Measurements from ENCODE around the gene ABCC3. TPM values are rescaled to one million over a fixed set of nuclear protein-coding genes. Genes with fewer than 3 reads are reported as not detected.

Gene ABCC3
- polyA plus RNA-seq, 4 donors, result 0.63 to 12.2 (median 7.8) TPM

DNA sequence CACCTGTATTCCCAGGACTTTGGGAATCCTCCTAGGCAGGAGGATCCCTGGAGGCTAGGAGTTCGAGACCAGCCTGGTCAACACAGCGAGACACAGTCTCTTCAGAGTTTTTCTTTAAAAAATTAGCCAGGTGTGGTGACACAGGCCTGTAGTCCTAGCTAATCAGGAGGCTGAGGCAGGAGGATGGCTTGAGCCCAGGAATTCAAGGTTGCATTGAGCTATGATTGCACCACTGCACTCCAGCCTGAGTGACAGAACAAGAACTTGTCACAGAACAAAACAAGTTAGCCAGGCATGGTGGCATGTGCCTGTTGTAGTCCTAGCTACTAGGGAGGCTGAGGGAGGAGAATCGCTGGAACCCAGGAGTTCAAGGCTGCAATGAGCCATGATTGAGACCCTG, 48.3 kb downstream of the ABCC3 start:
- no peak for DNase-seq (ENCODE audit: low read depth in 4 of 4, low spot score in 3 of 4)

DNA sequence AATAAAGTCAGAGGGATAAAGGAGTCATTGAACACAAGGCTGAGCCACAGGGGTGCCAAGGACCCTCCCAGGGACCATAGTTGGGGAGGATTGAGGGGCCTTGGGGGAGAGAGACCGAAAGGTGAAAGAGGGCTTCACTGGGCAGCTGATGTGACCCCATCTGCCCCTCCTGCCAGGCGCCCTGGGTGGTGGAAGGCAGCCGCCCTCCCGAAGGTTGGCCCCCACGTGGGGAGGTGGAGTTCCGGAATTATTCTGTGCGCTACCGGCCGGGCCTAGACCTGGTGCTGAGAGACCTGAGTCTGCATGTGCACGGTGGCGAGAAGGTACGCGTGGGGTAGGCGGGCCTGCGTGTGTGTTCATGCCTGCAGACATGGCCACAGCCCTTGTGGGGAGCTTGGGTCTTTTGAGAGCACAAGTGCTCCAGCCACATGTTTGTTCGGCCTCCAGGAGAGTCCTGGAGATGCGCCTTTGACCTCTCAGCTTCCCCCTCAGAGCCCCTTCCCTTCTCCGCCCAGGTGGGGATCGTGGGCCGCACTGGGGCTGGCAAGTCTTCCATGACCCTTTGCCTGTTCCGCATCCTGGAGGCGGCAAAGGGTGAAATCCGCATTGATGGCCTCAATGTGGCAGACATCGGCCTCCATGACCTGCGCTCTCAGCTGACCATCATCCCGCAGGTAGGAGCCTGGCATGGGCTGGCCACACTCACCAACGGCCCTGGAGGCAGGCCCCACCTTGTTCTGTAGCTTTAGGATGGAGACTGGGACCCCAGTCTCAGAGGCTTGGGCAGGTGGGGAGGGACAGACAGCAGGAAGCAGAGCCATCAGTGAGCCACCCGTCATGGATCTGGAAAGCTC, 49.0 kb downstream of the ABCC3 start:
- DNase-seq (ENCODE audit: low read depth in 4 of 4, low spot score in 3 of 4), result no peak

DNA sequence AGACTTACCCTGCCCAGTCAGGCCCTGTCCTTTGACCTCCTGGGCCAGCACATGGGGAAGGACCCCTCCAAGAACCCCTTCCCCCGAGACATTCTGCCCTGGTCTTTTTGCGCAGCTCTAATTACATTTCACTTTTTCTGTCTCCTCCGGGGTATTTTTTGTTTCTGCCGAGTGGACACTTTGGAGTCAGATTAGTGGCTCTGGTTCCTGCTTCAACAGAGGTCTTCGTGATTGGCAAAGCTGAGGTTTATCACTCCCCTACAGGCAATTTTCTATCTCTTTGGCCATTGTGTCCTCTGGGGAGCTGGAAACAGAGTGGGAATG, 49.6 kb downstream of the ABCC3 start:
- DNase-seq (ENCODE audit: low read depth in 4 of 4, low spot score in 3 of 4), result no peak

DNA sequence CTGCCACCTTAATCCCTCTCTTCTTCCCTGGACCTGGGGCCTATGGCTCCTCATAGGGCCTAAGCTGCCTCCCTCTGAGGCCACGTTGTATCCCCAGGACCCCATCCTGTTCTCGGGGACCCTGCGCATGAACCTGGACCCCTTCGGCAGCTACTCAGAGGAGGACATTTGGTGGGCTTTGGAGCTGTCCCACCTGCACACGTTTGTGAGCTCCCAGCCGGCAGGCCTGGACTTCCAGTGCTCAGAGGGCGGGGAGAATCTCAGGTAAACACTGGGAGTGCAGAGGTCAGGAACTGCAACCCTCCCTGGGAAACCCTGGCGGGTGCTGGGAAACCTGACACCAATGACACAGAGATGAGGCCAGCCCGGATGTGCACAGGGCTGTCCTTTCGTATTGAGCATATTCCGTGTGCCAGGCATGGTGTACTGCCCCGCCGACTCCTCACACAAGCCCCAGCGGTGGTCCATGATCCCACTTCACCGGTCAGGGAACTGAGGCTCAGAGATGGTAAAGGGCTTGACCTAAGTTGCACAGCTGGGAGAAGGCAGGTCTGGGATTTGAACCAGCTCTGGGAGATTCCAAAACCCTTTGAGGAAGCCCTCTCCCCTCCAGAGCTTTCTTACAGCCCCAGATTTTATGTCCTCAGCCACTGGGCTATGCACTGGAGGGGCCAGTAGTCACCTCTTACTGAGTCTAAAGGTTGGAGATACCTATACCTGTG, 50.1 kb downstream of the ABCC3 start:
- DNase-seq (ENCODE audit: low read depth in 4 of 4, low spot score in 3 of 4), result no peak

DNA sequence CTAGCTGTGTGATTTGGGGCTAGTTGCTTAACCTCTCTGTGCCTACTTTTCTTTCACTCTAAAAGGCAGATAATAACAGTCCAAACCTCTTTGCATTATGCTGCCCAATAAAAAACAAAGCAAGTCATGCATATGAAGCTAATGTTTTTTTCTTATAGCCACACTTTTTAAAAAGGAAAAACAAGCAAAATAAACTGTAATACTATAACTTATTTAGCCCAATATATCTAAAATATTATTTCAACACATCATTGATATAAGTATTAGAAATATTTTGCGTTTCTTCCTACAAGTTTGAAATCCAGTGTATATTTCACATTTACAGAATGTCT, 50.6 kb downstream of the ABCC3 start:
- no peak for DNase-seq (ENCODE audit: low read depth in 4 of 4, low spot score in 3 of 4)

DNA sequence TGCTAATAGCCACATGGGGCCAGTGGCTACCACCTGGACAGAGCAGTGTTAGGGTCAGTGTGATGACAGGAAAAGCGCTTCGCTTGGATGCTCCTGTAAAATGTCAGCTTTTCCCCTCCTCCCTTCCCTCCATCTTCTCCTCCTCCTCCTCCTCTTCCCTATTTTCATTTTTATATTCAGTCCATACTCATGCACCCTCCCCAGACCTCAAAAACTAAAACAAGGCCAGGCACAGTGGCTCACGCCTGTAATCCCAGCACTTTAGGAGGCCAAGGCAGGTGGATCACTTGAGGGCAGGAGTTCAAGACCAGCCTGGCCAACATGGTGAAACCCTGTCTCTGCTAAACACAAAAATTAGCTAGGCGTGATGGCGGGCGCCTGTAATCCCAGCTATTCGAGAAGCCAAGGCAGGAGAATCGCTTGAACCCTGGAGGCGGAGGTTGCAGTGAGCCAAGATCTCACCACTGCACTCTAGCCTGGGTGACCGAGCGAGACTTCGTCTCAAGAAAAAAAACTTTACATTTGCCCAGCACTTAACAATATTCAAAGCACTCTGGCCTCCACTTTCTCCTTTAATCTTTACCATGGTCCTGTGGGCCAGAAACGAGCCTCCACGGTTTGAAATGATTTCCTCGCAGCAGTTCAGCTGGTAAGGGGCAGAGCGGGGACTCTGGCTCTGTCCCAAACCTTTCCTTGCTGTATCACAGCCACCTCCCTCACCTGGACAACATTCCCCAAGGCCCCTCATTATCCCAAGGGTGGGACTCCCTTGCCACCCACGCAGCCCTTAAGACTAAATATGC, 51.2 kb downstream of the ABCC3 start:
- no peak for DNase-seq (ENCODE audit: low read depth in 4 of 4, low spot score in 3 of 4)

DNA sequence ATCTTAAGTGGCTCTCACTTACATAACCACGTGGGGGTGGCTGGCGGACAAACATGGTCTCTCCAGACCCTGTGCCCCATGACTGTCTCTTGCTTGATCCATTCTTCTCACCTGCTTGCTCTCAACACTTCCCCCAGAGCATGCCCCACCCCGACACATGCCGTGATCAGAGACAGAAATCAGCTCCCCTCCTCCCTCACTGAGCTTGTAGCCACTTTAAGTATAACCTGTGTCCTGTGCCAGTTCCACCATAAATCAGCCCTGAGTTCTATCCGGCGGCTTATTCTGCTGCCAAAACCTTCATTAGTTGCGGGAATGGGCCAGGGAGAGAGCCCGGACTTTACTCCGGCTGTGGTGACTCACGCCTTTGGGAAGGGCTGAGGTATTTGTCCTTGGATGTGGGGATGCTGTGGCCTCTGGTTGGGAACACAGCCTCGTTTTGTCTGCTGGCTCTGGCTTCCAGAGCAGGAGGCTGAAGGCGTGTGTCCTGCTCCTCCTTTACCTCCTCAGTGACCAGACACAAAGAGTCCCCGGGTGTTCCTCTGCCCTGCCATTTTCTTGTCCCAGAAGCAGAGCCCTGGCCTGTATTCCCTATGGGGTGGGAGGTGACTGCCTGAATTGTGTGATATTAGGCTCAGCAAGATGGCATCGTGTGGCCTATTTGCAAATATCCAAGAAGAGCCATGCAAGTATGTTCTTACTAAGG, 52.0 kb downstream of the ABCC3 start:
- DNase-seq (ENCODE audit: low read depth in 4 of 4, low spot score in 3 of 4), result no peak

DNA sequence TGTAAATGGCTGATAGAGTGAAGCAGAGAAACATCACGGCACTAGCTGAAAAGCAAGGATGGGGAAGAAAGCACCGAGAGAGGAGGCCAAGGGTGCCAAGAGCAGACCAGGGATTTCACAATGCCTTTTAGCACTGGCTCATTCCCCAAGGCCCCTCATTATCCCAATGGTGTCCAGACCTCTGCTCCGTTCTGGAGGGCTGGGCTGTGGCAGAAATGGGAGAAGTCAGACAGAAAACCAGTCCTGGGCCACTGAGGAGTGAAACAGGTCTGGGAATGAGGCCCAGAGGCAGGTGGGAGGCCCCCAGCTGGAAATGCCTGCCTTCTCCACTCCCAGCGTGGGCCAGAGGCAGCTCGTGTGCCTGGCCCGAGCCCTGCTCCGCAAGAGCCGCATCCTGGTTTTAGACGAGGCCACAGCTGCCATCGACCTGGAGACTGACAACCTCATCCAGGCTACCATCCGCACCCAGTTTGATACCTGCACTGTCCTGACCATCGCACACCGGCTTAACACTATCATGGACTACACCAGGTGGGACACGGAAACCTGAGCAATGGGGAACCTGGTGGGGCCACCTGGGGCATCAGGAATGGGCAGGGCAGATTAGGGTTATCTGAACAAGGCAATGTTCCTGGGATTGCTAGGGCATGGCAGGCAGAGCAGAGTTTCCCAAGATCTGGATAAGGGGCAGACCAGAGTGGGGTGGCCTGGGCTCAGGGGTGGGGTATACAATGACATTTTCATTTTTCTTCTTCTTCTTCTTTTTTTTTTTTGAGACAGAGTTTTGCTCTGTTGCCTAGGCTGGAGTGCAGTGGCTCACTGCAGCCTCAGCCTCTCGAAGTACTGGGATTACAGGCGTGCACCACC, 52.8 kb downstream of the ABCC3 start:
- no peak for DNase-seq (ENCODE audit: low read depth in 4 of 4, low spot score in 3 of 4)

DNA sequence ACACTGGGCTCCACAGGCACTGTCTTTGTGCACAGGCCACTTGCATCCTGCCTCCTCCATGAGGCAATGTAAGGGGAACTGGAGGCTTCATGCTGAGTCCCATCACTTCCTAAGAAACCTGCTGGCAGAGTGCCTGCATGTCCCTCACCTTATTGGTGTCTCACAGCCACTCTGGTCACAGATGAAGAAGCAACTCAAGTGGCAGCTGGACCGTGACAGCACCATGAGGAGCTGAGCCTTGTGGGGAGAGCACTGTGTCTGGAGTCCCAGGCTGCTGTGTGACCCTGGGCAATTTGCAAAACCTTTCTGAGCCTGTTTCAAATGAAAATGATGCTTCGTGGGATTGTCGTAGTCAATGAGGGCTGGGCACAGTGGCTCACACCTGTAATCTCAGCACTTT, 53.6 kb downstream of the ABCC3 start:
- DNase-seq (ENCODE audit: low read depth in 4 of 4, low spot score in 3 of 4), result no peak

DNA sequence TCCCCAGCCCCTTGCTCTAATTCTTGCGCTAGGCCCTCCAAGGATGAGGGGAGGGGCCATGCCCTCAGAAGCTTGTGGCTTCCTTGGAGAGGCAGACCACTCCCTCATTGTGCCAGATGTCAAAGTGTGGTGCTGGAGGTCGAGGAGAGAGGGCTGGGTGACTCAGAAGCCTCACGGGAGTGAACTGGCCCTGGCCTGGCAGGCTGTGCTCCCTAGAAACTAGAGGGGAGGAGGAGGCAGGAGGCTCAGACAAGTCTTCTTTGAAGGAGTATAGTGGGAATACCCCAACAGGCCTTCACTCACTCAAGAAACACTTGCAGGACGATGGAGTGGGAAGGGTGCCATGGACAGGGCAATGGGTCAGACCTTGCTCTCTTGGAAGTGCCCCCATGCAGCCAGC, 54.6 kb downstream of the ABCC3 start:
- no peak for DNase-seq (ENCODE audit: low read depth in 4 of 4, low spot score in 3 of 4)

DNA sequence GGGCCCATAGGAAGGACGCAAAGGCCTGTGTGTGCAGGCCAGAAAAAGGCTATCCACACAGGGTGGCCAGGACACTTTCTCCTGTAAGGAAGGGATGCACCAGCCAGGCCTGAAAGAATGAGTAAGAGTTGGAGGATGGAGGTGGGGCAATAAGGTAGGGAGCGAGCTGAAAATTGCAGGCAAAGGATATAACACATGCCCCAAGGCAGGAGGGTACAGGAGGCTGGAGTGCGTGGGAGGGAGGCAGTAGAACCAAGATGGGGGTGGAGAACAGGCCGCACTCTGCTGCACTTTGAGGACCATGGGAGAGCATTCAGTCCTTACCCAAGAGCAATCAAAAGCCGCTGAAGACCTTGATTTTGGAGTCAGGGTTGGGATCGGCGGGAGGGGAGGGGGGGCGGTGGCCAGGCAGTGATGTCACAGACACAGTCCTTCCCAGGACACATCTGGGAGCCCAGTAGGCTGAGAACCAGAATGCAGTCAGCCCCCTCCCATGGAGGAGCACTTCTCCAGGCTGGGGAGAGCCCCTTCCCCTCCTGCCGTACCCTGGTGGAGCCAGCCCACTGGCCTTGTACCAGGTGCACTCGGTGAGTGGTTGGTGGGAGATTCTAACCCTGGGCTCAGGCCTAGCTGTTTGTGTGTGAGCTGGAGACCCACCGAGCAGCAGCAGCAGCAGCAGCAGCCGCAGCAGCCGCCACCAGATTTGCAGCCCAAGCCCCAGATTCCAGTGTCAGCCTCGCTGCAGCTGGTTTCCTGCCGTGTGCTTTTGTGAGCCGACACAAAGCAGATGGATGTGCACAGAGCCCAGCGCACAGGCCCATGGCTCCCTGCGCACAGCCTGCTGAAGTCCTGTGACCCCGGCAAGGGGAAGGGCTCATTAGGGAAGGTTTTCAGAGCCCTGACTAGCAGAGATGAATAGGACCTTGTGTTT, 55.5 kb downstream of the ABCC3 start:
- DNase-seq (ENCODE audit: low read depth in 4 of 4, low spot score in 3 of 4), result no peak

DNA sequence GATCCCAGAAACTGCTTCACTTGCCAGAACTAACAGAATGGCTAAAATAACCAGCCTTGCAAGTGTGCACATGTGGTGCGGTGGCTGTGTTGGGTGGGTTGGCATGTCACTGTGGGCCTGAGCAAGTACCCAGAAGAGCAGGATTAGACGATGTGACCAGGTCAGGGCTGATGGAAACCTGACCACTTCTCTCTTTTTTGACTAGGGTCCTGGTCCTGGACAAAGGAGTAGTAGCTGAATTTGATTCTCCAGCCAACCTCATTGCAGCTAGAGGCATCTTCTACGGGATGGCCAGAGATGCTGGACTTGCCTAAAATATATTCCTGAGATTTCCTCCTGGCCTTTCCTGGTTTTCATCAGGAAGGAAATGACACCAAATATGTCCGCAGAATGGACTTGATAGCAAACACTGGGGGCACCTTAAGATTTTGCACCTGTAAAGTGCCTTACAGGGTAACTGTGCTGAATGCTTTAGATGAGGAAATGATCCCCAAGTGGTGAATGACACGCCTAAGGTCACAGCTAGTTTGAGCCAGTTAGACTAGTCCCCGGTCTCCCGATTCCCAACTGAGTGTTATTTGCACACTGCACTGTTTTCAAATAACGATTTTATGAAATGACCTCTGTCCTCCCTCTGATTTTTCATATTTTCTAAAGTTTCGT, 56.3 kb downstream of the ABCC3 start:
- DNase-seq (ENCODE audit: low read depth in 4 of 4, low spot score in 3 of 4), result no peak

DNA sequence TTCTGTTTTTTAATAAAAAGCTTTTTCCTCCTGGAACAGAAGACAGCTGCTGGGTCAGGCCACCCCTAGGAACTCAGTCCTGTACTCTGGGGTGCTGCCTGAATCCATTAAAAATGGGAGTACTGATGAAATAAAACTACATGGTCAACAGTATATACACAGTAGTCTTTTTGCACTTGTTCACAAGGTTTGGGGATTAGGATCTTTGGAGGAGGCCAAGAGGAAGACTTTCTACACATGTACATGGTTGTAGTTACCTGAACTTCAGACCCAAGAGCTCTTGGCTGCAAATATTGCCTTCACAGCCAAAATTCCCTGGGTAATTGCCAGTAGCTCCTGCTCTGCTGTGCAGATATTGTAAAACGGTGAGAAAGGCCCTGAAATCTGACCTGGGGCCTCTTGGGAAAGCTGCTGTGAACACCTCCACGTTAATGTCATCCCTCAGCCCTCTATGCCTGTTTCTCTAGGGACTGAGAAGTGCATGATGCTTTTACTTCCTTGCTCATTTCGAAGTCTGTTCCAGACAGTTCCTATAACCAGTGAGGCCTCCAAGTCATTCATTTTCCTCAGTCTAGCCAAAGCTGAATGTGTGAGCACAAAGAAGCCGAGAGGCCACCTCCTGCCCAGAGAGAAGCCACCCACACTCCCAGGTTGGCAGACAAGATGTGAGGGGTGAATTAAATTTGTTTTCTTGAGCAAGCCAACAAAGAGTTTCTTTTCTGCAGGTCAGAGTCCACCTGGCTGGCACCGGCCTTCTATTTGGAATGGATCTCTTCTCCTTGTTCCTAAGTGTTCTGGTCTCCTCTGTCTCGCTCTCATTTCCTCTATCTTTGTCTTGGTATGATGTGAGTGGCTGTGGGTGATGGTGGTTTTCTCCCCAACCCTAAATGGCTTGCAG, 57.1 kb downstream of the ABCC3 start:
- DNase-seq (ENCODE audit: low read depth in 4 of 4, low spot score in 3 of 4), result no peak

DNA sequence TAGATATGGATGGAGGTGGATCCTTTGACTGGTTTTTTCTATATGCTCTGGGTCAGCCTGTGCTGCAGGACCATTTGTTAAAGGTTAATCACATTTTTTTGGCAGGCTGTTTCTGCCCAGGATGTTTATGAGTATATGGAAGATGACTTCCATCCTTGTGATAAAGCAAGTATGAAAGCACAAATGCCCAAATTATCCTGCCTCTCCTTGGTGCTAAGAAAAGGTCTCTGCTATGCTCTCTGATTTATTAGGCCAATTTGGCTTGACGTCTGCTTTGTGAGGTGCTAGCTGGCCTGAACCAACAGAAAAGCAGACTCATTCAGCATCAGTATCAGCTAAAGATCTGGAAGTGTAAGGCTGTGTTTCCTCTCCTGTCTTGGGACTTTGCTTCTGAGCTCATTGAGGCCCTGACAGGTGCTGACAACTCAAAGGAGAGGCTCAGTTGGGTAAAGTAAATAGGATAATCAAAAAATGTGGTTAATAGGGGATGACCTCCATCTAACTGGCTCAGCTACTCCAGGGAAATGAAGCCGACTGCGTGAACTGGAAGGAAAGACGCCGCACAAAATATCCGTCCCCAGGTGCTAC, 57.9 kb downstream of the ABCC3 start:
- DNase-seq (ENCODE audit: low read depth in 4 of 4, low spot score in 3 of 4), result no peak

DNA sequence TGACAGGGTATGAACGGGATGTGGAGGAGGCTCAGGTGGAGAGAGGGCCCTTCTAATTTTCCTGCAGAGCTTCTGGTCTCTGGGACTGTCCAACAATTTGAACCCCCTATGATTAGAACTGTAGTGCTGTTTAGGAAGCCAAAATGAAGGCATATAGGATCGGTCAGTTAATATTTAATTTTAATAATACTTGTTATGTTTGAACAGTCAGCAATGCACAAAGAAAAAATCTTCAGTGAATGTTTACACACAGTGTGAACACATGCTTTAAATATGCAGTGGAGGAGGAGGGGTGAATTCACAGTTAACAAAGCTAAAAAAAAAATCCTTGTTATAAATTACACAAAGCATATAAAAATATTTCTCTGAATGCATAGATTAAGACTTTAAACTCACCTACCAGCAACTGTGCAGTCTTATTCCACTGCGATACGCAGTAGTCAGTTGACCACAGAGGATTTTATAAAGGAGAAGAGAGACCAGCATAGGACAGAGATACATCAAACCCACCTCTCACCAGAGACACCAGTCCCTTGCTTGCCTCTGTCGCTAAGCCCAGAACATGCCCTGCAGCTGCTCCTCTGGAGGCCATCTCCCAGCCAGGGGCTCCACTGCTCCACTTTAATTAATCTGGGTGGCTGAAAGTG, 58.5 kb downstream of the ABCC3 start:
- no peak for DNase-seq (ENCODE audit: low read depth in 4 of 4, low spot score in 3 of 4)

DNA sequence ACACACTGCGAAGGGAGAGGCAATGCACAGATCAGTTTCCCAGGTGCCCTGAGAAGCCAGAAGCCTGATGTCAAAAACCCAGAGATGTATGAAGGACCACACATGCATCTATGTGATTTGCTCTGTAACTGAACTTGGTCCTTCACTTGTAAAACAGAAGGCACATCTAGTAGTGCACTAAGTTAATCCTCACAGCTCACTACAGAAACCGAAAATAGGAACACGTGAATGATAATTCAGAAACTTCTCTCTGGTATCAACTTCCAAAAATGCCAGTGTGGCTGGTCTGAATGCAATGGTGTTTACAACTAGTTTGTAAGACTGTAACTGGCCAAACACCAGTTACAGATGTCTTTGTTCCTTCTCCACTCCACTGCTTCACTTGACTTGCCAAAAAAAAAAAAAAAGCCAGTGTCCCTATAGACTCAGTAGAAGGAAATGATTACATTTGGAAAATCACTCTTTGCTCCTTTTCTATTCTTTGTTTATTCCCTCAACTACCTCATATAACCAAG, 61.7 kb downstream of the ABCC3 start:
- no peak for DNase-seq (ENCODE audit: low read depth in 4 of 4, low spot score in 3 of 4)
